Activated T-helper 2 cell treated with anti-CD3 and anti-CD28 coated beads, Interferon-gamma antibody, Interleukin-2, Interleukin-4, amounts not matched to agents 10 μg/mL and 5 μg/mL and 100 μg/mL, durations not matched to agents 14 hours and 24 hours and 36 hours (primary cell): ENCODE data around the gene SP2. TPM values are rescaled to one million over a fixed set of nuclear protein-coding genes. Genes with fewer than 3 reads are reported as not detected.

Experiments used
- DNase-seq: peaks from one replicate; pipeline ENCODE4 v3.0.0; 2021; ENCODE audit warnings: low spot score
- H3K27ac Mint-ChIP-seq: one replicate; pipeline ENCODE4 v1.8.0; 2021; ENCODE audit warnings: mixed read lengths
- H3K27me3 Mint-ChIP-seq: one replicate; pipeline ENCODE4 v1.8.0; 2021; ENCODE audit warnings: low read depth, mixed read lengths
- H3K36me3 Mint-ChIP-seq: one replicate; pipeline ENCODE4 v1.8.0; 2021; ENCODE audit warnings: low read depth, mixed read lengths
- H3K4me1 Mint-ChIP-seq: one replicate; pipeline ENCODE4 v1.8.0; 2021; ENCODE audit warnings: low read depth, mixed read lengths
- H3K4me3 Mint-ChIP-seq: one replicate; pipeline ENCODE4 v1.8.0; 2021; ENCODE audit warnings: low read depth, mild to moderate bottlenecking, moderate library complexity, mixed read lengths
- H3K9me3 Mint-ChIP-seq: one replicate; pipeline ENCODE4 v1.8.0; 2021; ENCODE audit warnings: mixed read lengths
- intact Hi-C: fragments of 100-400 bp; cut with micrococcal nuclease; formaldehyde crosslinking; loops from one replicate; pipeline ENCODE4 v1.15.1; 2023
- total RNA-seq: library from RNA; stranded (reverse); gene quantifications from 2 replicates; pipeline ENCODE4 v1.2.3, GENCODE V29; 2022

Gene SP2
- total RNA-seq, 1 donor from 2014 or later, result 16.5 TPM

GRCh38 chr17:47942568-47942967 is 46.5 kb downstream of the SP2 start:
- no peaks in the 10 kb centered on the region for H3K27me3 Mint-ChIP-seq
- no peak for DNase-seq
- intact Hi-C loops, result no loop called here
- peaks cover 43% of the 10 kb centered on the region for H3K4me1 Mint-ChIP-seq
- peaks cover 25% of the 10 kb centered on the region for H3K36me3 Mint-ChIP-seq
- peak overlapping the region; percentile 82 for H3K4me3 Mint-ChIP-seq
- H3K9me3 Mint-ChIP-seq, result peaks cover 4% of the 10 kb centered on the region
- peak overlapping the region; percentile 90 for H3K27ac Mint-ChIP-seq

GRCh38 chr17:47945080-47945479 is 49.0 kb downstream of the SP2 start:
- H3K4me3 Mint-ChIP-seq, result no peak overlapping the region

GRCh38 chr17:47945529-47946508 is 49.8 kb downstream of the SP2 start:
- intact Hi-C loops, result no loop called here
- H3K4me3 Mint-ChIP-seq, result no peak overlapping the region

More at GRCh38 chr17:47945080-47945479, 49.0 kb downstream of the SP2 start:
- peaks cover 49% of the 10 kb centered on the region for H3K4me1 Mint-ChIP-seq
- no peaks in the 10 kb centered on the region for H3K27me3 Mint-ChIP-seq
- H3K27ac Mint-ChIP-seq, result peak overlapping the region; percentile 69
- intact Hi-C loops, result no loop called here
- H3K9me3 Mint-ChIP-seq, result peaks cover 4% of the 10 kb centered on the region
- H3K36me3 Mint-ChIP-seq, result peaks cover 39% of the 10 kb centered on the region
- no peak for DNase-seq

GRCh38 chr17:47946516-47946915 is 50.5 kb downstream of the SP2 start:
- Mint-ChIP-seq H3K9me3 (no peaks in the 10 kb centered on the region), H3K27ac (no peak overlapping the region), H3K36me3 (peaks cover 35% of the 10 kb centered on the region), H3K4me3 (no peak overlapping the region), H3K27me3 (no peaks in the 10 kb centered on the region), H3K4me1 (peaks cover 44% of the 10 kb centered on the region)
- intact Hi-C loops, result no loop called here
- no peak for DNase-seq

More at GRCh38 chr17:47945529-47946508, 49.8 kb downstream of the SP2 start:
- Mint-ChIP-seq H3K27ac (peak overlapping the region; percentile 69), H3K27me3 (no peaks in the 10 kb centered on the region), H3K9me3 (peaks cover 4% of the 10 kb centered on the region), H3K4me1 (peaks cover 49% of the 10 kb centered on the region), H3K36me3 (peaks cover 39% of the 10 kb centered on the region)
- no peak for DNase-seq

- Mint-ChIP-seq H3K4me1 (peaks cover 44% of the 10 kb centered on the region), H3K27ac (no peak overlapping the region)
Observed at GRCh38 chr17:47946929-47947397, 50.9 kb downstream of the SP2 start.

GRCh38 chr17:47948706-47949196 is 52.7 kb downstream of the SP2 start:
- Mint-ChIP-seq H3K4me3 (no peak overlapping the region), H3K4me1 (peaks cover 33% of the 10 kb centered on the region), H3K27ac (no peak overlapping the region), H3K27me3 (no peaks in the 10 kb centered on the region), H3K9me3 (no peaks in the 10 kb centered on the region), H3K36me3 (peaks cover 32% of the 10 kb centered on the region)
- intact Hi-C loops, result no loop called here
- no peak for DNase-seq

More at GRCh38 chr17:47946929-47947397, 50.9 kb downstream of the SP2 start:
- Mint-ChIP-seq H3K4me3 (no peak overlapping the region), H3K36me3 (peaks cover 35% of the 10 kb centered on the region), H3K27me3 (no peaks in the 10 kb centered on the region), H3K9me3 (no peaks in the 10 kb centered on the region)
- DNase-seq, result peak; percentile 62
- intact Hi-C loops, result loop anchor here (1.0 kb wide), 2 partner anchors 23 to 51 kb away; partner anchors contain the start of gene SP2

GRCh38 chr17:47949197-47949759 is 53.2 kb downstream of the SP2 start:
- intact Hi-C loops, result no loop called here
- Mint-ChIP-seq H3K36me3 (peaks cover 32% of the 10 kb centered on the region), H3K27me3 (no peaks in the 10 kb centered on the region), H3K4me3 (peak overlapping the region; percentile 61), H3K9me3 (no peaks in the 10 kb centered on the region), H3K4me1 (peaks cover 30% of the 10 kb centered on the region), H3K27ac (peak overlapping the region; percentile 73)
- DNase-seq, result peak; percentile 75

- intact Hi-C loops, result no loop called here
- Mint-ChIP-seq H3K27me3 (no peaks in the 10 kb centered on the region), H3K36me3 (peaks cover 28% of the 10 kb centered on the region), H3K4me1 (peaks cover 26% of the 10 kb centered on the region), H3K27ac (no peak overlapping the region), H3K4me3 (no peak overlapping the region), H3K9me3 (no peaks in the 10 kb centered on the region)
- DNase-seq, result no peak
Observed at GRCh38 chr17:47949946-47950345, 53.9 kb downstream of the SP2 start.

GRCh38 chr17:47950448-47950847 is 54.4 kb downstream of the SP2 start:
- H3K27me3 Mint-ChIP-seq, result no peaks in the 10 kb centered on the region
- no peak for DNase-seq
- intact Hi-C loops, result no loop called here
- peaks cover 23% of the 10 kb centered on the region for H3K36me3 Mint-ChIP-seq
- H3K4me1 Mint-ChIP-seq, result peaks cover 21% of the 10 kb centered on the region
- H3K9me3 Mint-ChIP-seq, result no peaks in the 10 kb centered on the region
- no peak overlapping the region for H3K27ac Mint-ChIP-seq
- no peak overlapping the region for H3K4me3 Mint-ChIP-seq

GRCh38 chr17:47952171-47953021 is 56.4 kb downstream of the SP2 start:
- intact Hi-C loops, result no loop called here
- H3K27ac Mint-ChIP-seq, result no peak overlapping the region
- peaks cover 13% of the 10 kb centered on the region for H3K4me1 Mint-ChIP-seq
- no peaks in the 10 kb centered on the region for H3K27me3 Mint-ChIP-seq
- peaks cover 14% of the 10 kb centered on the region for H3K36me3 Mint-ChIP-seq
- no peaks in the 10 kb centered on the region for H3K9me3 Mint-ChIP-seq
- no peak for DNase-seq
- no peak overlapping the region for H3K4me3 Mint-ChIP-seq

GRCh38 chr17:47953909-47954308 is 57.9 kb downstream of the SP2 start:
- Mint-ChIP-seq H3K4me3 (no peak overlapping the region), H3K27me3 (no peaks in the 10 kb centered on the region), H3K4me1 (peaks cover 11% of the 10 kb centered on the region), H3K9me3 (no peaks in the 10 kb centered on the region), H3K36me3 (peaks cover 4% of the 10 kb centered on the region), H3K27ac (no peak overlapping the region)
- DNase-seq, result no peak
- intact Hi-C loops, result no loop called here
